Ovary (tissue), 3 donors: Measurements from ENCODE around the gene SMDT1.

Source experiments
- POLR2A ChIP-seq: fragments of 450-650 bp; IDR thresholded peaks from one replicate; pipeline ENCODE4 v1.6.1; 2017; ENCODE audit warnings: antibody characterized with exemption, mild to moderate bottlenecking, moderate library complexity
- TF ChIP-seq, protein P1 (sequence below), 3 donors: fragments of 450-650 bp in 2 of 3; fragments of 200-600 bp in 1 of 3; IDR thresholded peaks; one replicate each; pipeline versions ENCODE4 v1.5.1 to v1.8.0; 2016 to 2022; ENCODE audit warnings: antibody characterized with exemption in 3 of 3, mild to moderate bottlenecking in 1 of 3
- donor health status: DM: no; HTN: no; CAD: no.

DNA sequence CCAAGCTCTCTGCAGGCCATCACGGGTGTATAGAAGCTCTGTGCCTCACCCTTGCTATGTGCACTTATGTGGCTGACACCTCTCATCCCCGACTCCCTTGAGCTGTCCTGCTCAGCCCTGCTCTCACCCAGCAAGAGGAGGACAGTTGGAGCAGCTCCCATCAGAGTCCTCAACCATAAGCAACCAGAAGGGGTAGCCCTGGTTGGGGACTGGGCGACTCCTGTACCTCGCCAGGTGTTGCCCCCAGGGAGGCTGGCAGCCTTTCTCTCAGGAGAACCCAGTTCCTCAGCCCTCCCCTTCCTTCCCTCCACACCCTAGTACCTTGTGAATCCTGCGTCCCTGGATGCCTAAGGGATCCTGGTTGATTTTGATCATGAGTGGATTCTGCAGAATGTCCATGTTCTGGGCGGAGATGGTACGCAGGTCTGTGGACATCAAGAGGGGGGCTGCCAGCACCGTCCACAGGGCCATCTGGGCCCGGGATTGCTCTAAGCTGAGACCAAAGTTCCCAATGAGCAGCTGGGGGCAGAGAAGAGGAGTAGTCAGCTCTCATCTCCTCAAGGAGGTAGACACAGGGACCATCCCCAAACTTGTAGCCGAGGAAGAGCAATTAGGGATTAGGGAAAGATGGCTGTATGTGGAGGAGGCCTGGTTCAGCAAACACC lies 16.9 kb upstream of the SMDT1 start:
- no peak for TF ChIP-seq POLR2A
- TF ChIP-seq, protein P1, sequence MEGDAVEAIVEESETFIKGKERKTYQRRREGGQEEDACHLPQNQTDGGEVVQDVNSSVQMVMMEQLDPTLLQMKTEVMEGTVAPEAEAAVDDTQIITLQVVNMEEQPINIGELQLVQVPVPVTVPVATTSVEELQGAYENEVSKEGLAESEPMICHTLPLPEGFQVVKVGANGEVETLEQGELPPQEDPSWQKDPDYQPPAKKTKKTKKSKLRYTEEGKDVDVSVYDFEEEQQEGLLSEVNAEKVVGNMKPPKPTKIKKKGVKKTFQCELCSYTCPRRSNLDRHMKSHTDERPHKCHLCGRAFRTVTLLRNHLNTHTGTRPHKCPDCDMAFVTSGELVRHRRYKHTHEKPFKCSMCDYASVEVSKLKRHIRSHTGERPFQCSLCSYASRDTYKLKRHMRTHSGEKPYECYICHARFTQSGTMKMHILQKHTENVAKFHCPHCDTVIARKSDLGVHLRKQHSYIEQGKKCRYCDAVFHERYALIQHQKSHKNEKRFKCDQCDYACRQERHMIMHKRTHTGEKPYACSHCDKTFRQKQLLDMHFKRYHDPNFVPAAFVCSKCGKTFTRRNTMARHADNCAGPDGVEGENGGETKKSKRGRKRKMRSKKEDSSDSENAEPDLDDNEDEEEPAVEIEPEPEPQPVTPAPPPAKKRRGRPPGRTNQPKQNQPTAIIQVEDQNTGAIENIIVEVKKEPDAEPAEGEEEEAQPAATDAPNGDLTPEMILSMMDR (IDR thresholded peaks at IDR 0.05) = no peak
